ENCODE measurements around the gene MUC22.
A peak's percentile ranks its signal among the peaks of the same experiment; 100 is the strongest.
"Not testable (repeated sequence)": the region's sequence is repeated elsewhere in the genome, so short reads cannot be mapped to it uniquely, and the experiment has no call there.

The MUC22 gene

DNA sequence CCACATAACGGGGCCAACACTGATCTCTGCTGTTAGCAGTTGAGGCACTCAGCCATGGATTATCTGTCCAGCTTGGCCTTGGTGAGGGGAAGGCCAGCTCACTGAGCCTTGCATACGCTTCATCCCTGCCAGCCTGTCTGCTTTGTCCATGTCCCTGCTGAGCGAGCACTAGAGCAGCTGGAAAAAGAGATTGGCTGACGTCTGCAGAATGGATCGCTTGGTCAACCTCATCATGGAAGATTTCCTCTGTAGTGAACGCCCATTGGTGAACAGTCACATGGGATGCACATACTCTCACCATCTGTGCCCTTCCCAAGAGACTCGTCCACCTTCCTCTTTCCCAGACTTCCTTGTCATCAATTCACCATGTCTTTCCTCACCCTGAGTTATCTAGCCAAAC, 26.9 kb downstream of the MUC22 start:
- DNase-seq (ENCODE audit: low read depth, low spot score) = no peak

GRCh38 chr6:31037682-31038081, 27.4 kb downstream of the MUC22 start:
- no peak for DNase-seq (ENCODE audit: low read depth, low spot score)

- no peak for DNase-seq (ENCODE audit: low read depth, low spot score)
Observed at GRCh38 chr6:31038559-31038958, 28.3 kb downstream of the MUC22 start.

- DNase-seq (ENCODE audit: low read depth, low spot score) = no peak
Observed at GRCh38 chr6:31040801-31041200, 30.5 kb downstream of the MUC22 start.

DNA sequence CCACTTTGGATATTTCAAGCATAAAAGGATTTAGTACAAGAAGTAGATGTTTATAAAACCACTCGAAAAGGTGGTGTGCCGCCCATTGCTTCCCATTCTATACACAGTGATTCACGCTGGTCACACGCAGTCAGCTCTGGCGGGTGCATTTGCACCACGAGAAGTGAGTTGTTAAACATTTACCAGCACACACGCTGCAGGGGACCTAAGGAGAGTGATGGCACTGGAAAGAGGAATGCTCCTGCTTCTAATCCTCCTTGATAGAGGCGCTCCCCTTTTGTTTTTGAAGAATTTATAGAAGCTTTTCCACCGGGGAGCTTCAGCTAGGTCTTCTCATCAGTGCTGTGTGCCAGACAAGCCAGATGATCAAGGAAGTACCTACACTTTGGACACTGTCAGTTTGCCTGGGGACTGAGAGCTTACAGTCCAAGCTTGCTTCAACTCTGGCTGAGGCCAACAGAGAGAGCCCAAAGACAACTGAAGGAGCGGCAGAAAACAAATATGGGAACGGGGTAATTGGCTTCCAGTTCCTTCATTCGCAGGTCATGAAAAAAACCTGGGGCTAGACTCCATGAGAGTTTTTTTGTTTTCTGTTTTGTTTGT, 31.2 kb downstream of the MUC22 start:
- DNase-seq (ENCODE audit: low read depth, low spot score) = no peak

DNA sequence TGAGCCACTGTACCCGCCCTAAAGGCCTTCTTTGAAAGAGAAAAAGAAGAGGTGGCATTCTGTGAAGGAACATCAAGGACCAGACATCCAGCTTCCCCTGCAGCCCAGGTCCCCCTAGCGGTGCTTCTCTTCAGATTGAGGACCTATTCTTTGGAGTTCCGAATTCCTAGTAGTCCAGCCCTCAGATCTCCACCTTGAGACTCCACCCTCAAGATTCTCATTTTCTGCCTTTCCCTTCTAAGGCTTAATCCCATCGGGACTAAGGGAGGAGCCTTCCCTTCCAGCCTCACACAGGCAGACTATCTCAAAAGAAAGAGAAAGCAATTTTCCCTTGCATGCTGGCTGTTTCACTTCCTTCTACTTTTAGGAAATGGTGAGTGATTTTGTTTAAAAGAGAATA, 32.5 kb downstream of the MUC22 start:
- DNase-seq (ENCODE audit: low read depth, low spot score) = no peak

- no peak for DNase-seq (ENCODE audit: low read depth, low spot score)
Observed at GRCh38 chr6:31048099-31048498, 37.8 kb downstream of the MUC22 start.

DNA sequence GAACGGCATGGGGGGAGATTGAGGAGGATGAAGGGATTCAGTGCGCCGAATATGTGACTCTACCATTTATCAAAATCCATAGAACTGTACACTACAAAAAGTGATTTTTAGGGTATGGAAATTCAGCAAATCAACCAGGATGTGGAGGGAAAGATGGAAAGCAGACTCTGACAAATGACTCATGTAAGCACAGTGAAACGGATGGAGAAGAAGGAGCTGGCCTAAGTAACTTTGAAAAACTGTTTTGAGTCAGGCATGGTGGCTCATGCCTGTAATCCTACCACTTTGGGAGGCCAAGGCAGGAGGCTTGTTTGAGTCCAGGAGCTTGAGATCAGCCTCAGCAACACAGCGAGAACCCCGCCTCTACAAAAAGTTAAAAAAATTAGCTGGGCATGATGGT, 39.2 kb downstream of the MUC22 start:
- DNase-seq (ENCODE audit: low read depth, low spot score) = no peak

DNA sequence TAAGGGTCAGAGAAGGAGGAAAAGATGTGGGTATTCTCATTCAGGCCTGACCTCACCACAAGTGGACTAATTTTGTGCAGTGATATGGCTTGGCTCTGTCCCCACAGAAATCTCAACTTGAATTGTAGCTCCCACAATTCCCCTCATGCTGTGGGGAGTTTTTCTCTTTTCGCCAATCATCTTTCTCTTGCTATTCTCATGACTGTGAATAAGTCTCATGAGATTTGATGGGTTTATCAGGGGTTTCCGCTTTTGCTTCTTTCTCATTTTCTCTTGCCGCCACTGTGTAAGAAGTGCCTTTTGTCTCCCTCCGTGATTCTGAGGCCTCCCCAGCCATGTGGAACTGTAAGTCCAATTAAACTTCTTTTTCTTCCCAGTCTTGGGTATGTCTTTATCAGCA, 42.9 kb downstream of the MUC22 start:
- not testable (repeated sequence) for DNase-seq (ENCODE audit: low read depth, low spot score)

DNA sequence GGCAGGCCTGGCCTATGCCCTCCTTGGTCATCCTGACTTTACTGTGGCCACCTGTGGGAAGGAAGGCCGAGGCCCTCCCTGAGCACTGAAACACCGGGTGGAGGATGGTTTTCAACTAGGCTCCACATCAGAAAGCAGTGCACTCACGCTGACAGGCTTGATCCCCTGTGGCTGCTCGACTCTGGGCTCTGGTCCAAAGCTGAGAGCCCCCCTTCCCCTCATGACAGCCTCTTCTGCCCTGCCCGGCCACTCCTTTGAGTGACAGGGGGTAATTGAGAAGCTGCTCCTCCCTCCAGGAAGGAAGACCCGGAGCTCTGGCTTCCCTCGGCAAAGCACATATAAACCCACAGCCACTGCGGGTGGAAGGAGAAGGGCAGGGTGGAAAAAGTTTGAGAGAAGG, 43.6 kb downstream of the MUC22 start:
- DNase-seq (ENCODE audit: low read depth, low spot score) = no peak

DNA sequence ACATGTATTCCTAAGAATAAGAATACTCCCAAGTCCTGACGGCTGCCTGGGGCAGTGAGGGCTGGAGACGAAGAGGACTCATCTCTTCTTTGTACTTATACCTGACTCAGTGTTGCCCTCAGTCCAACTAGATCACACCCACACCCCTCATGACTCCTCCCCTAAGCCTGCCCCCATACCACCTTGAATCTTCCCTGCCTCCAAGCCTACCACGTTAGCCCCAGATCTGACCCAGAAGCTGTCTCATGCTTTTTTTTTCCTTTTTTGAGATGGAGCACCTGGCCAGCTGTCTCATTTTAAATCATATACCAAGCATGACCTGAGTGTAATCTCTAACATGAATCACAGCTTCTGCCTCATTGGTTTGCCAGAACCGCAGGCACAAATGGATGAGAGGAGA, 45.2 kb downstream of the MUC22 start:
- no peak for DNase-seq (ENCODE audit: low read depth, low spot score)

DNA sequence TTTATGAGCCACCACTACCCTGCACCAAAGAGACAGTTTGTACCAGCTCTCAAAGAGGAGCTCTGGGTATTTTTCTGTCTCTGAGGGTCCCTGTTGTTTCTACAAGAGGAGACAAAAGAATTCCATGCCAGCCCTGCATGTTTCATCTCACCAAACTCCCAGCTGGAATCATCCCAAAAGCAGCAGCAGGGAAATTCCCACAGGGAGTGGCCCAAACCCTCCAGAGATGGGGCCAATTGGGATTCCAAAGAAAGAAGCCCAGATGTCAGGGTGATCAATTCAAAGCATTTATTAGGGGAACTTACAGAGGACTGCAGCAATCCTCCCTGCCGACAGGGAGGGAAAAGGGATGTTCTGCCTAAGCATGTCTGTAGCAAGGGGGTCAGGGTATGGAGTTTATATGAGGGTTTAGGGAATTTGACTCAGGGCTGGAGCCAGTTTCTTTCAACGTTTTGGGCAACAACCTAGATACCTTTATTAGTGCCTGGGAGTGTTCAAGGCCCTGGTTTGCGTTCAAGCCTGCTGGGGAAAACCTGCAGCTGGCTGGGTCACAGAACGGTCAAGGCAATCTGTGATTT, 47.2 kb downstream of the MUC22 start:
- DNase-seq (ENCODE audit: low read depth, low spot score) = no peak

DNA sequence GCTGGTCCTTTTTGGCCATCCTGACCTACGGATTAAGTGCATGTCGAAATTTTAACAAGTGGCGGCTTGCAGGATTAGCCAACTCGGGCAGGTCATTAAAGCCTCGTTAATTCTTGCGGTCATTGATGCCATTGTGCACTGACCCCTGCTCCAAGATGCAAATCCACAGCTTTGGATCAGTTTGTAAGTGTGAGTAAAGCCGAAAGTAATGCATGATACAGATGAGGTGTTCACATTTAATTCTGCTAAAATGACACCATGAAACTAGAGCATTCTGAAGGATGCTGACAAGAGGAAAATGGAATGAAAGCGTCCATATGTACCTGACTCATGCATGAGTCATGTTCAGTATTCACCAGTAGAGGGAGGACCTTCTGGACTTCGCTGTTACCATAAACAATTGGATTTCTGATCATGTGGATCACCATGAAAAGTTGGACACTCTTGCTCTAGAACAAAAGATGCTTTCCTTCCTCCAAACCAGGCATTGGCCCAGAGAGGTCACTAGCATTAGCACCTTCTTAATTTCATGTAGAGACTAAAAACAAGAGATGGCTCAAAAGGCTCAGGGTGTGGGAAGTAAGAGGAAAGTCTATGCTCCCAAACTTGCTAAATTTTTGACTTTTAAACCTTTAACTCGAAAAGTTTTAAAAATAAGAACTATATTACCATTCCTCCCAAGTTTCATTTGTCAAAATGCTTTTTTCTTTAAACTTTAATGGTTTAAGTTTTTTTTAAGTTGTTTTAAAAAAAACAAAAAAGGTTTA, 48.0 kb downstream of the MUC22 start:
- DNase-seq (ENCODE audit: low read depth, low spot score) = no peak

GRCh38 chr6:31060145-31060544, 49.9 kb downstream of the MUC22 start:
- no peak for DNase-seq (ENCODE audit: low read depth, low spot score)

GRCh38 chr6:31063906-31064435, 53.7 kb downstream of the MUC22 start:
- no peak for DNase-seq (ENCODE audit: low read depth, low spot score)

- DNase-seq (ENCODE audit: low read depth, low spot score) = no peak
Observed at GRCh38 chr6:31065556-31065955, 55.3 kb downstream of the MUC22 start.

DNA sequence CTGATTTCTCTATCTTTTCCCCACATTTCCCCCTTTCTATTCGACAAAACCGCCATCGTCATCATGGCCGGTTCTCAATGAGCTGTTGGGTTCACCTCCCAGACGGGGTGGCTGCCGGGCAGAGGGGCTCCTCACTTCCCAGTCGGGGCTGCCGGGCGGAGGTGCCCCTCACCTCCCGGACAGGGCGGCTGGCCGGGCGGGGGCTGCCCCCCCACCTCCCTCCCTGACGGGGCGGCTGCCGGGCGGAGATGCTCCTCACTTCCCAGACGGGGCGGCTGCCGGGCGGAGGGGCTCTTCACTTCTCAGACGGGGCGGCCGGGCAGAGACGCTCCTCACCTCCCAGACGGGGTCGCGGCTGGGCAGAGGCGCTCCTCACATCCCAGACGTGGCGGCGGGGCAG, 56.8 kb downstream of the MUC22 start:
- DNase-seq (ENCODE audit: low read depth, low spot score) = not testable (repeated sequence)

DNA sequence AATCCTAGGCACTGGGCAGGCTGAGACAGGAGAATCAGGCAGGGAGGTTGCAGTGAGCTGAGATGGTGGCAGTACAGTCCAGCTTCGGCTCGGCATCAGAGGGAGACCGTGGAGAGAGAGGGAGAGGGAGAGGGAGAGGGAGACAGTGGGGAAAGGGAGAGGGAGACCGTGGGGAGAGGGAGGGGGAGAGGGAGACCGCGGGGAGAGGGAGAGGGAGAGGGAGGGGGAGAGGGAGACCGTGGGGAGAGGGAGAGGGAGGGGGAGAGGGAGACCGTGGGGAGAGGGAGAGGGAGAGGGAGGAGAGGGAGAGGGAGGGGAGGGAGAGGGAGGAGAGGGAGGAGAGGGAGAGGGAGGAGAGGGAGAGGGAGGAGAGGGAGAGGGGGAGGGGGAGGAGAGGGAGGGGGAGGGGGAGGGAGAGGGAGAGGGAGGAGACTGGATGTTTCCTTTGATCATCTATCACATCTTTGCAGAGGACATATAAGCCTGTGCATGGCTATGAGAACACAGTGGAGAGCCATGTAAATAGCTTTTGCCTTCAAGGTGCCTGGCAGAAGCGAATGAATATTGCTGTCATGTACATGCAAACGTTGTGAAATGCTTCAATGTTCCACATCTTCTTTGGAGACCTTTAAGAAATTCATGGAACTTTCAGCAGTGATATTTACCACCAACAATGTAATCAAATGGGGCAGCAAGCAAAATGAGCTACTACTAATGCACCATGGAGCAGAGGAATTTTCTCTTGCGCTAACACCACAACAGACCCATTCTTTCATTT, 57.8 kb downstream of the MUC22 start:
- not testable (repeated sequence) for DNase-seq (ENCODE audit: low read depth, low spot score)

DNA sequence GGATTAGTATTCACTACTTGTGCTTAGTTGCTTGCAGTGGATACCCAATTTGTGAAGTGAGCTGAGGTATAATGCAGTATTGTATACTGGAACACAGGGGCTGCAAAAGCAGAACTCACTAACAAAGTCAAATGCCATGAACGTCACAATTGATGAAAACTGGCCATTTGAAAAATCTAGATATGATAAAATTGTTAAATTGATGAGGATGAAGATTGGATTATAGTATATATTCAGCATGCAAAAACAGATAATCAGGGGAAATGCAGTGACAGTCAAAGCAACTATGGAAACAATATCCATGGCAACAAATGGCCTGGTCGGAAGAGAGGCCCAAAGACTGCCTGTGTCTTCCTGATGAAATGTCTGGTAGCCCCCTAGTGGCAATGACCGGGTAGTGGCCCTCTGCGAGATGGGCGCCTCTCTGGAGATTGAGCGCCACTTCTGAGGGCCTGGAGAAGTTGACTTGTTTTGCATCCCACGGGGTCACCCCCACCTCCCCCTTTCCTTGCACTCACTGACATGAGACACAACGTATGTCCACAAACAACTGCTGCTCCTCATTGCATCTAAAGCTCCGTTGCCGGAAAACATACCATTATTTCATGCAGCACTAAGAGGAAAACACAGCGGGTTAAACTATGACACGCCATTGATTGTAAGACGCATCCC, 58.5 kb downstream of the MUC22 start:
- peak; percentile 47 for DNase-seq (ENCODE audit: low read depth, low spot score)

DNA sequence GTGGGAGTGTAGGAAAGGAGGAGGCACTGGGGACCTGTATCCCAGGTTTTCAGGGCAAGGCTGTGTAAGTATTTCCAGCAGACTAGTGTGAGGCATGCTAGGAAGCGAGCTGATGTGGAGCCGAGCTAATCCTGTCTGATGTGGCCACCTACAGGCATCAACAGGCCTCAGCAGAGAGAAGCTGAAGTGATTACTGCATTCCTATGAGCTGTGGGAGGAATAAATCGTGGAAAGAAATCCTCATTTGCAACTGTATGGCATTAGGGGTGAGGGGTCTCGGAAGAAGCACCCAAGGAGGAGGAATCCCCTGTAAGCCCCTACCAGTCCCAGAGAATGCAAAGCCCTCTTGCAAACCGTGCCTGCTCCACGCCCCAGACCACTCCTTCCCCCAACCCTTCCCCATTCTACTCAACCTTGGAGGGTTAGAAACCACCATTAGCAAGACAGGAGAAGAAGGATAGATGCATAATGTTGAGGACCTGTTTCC, 60.5 kb downstream of the MUC22 start:
- no peak for DNase-seq (ENCODE audit: low read depth, low spot score)

DNA sequence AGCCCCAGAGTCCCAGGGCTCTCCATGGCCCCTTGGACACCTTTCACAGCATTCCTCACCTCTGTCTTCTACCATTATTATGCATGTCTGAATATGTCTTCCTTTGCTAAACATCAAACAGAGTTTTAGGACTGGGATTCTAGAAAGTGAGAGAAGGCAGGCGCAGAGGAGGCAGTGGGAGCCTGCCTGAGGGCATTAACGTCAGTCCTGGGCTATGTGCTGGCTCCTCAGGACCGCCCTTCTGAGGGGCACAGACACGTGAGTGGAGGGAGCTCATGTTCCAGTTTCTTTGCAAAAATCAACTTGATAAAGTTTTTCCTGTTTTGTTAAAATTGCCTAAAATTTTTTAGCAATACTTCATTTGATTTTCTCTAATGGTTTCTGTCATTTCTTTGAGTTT, 64.1 kb downstream of the MUC22 start:
- DNase-seq (ENCODE audit: low read depth, low spot score) = no peak

Measured in activated naive CD8-positive, alpha-beta T cell treated with anti-CD3 and anti-CD28 coated beads, Interleukin-2, amount 50 U/mL, for 16 hours (primary cell).